ENCODE results near the gene CASP7.

The CASP7 gene

GRCh38 chr10:113712755-113713639 is 33.3 kb downstream of the CASP7 start:
- no peak for ATAC-seq
- DNase-seq = no peak

GRCh38 chr10:113713640-113713982 is 33.9 kb downstream of the CASP7 start:
- DNase-seq (no peak), ATAC-seq (no peak)

DNA sequence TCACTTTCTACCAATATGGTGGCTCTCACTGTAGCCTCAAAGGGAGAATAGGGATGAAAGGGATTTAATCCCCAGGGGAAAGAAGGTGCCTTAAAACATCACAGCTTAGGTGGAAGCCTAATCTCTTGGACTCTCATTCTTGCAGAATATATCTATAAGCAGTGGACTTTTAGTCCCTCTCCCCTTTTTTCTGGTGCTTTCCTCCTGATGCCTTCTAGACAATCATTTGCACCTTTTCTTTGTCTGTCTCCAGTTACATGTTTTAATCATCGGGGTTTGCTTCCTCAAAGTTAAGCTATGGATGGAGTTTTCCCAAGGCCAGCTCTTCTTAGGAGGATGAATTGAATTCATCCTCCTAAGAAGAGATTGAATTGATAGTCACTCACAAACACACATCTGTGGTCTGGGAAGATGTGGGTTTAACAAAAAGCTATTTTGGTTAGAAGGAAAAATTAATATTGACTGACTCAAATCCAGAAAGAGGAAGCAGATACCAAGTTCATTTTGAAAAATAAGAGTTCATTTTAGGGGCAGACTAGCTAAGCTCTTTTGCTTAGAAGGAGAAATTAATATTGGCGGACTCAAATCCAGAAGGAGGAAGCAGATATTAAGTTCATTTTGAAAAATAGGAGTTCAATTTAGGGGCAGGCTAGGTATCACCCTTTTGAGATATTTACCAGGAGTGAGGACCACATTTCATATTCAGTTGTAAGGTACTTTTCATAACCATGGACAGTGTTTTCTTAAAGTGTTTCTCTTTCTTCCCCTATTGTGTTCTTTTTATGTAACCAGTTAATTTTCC is 36.6 kb downstream of the CASP7 start:
- no peak for DNase-seq
- ATAC-seq = no peak

DNA sequence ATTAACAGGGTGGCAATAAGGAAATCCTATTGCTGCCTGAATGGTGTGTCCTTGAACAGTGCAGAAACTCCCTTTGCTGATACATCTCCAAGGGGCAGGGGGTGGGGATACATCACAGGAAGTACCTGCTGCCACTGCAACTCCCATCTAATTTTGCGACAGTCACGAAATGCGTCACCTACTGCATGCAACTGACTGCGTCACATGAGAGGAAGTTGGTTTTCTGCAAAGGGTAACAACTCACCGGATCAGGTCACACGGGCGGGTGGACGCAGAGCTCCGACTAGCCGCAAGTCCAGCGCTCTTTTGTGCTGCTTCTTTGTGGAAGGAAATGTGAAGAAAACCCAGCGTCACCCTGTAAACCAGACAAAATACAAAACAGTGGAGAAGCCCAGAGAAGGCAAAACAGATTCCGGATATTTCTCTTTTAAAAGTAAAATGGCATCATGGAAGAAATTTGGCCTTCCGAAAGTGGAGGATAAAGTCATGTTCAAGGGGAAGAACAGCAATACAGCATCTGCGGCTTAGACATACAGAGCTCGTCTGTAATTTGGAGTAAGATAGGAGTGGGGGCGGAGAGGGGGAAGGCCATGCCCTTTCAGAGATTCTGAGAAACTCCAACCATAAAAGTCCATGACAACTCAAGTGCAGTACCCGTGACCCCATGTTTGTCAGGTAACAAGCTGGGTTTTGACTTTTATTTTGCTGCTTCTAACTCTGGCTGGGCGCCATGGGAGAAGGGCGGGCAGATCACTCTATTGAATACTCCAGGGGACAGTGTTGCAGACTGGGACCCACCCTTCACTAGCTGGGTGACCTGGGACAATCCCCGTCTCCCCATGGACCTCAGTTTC is 39.5 kb downstream of the CASP7 start:
- no peak for DNase-seq
- ATAC-seq = no peak

- ATAC-seq = no peak
Measured at GRCh38 chr10:113720386-113720785, 40.7 kb downstream of the CASP7 start.

GRCh38 chr10:113732160-113732881 is 52.6 kb downstream of the CASP7 start:
- ATAC-seq = no peak

More at GRCh38 chr10:113720386-113720785, 40.7 kb downstream of the CASP7 start:
- no peak for DNase-seq

GRCh38 chr10:113732966-113733365 is 53.3 kb downstream of the CASP7 start:
- DNase-seq = no peak

More at GRCh38 chr10:113732160-113732881, 52.6 kb downstream of the CASP7 start:
- no peak for DNase-seq

GRCh38 chr10:113733635-113734034 is 53.9 kb downstream of the CASP7 start:
- no peak for DNase-seq
- ATAC-seq = no peak

More at GRCh38 chr10:113732966-113733365, 53.3 kb downstream of the CASP7 start:
- no peak for ATAC-seq

DNA sequence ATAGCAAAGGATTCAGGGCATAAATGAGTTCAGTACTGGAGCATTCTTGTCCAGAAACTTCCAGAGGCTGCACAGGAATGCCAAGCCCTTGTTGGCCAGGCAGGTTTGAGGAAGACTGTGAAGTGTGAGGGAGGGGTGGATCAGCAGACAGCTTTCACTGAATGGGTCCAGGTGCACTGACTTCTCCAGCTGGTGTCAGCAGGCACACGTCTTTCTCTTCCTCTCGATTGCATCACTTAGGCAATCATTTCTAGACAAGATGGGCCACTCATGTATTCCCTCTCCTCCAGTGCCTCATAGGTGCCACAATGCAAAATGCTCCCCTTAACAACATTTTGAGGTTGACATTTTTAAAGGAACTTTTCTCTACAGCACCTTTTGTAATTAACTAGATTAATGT is 56.2 kb downstream of the CASP7 start:
- DNase-seq = no peak
- ATAC-seq = peak; percentile 52

GRCh38 chr10:113736576-113736975 is 56.9 kb downstream of the CASP7 start:
- DNase-seq (no peak), ATAC-seq (no peak)

- DNase-seq (no peak), ATAC-seq (no peak)
Measured at GRCh38 chr10:113739031-113739430, 59.3 kb downstream of the CASP7 start.

DNA sequence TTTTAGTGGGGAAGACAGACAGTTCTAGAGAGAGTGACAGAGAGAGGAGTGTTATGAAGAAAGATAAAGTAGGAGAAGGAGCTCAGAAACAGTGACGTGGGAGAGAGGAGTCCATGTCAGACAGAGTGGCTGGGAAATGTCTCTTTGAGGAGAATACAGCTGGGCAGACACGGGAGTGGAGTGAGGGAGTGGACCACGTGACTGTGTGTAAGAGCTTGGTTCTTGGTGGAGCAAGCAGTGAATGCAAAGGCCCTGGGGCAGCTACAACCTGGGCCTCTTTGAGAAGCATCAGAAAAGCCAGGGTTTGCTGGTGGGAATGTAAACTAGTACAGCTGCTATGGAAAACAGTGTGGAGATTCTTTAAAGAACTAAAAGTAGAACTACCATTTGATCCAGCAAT is 59.9 kb downstream of the CASP7 start:
- no peak for DNase-seq
- ATAC-seq = no peak

DNA sequence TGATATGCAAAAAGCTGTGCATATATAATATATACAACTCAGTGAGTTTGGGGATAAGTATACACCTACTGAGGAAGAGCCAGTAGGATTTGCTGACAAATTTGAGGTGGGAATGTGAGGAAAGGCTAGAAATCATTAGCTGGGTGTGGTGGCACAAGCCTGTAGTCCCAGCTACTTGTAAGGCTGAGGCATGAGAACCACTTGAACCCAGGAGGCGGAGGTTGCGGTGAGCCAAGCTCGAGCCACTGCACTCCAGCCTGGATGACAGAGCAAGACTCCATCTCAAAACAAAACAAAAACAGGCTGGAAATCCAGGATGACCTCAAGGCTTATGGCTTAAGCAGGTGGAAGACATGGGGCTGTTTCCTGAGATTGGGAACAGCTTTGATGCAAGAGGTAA is 61.1 kb downstream of the CASP7 start:
- DNase-seq (no peak), ATAC-seq (no peak)

DNA sequence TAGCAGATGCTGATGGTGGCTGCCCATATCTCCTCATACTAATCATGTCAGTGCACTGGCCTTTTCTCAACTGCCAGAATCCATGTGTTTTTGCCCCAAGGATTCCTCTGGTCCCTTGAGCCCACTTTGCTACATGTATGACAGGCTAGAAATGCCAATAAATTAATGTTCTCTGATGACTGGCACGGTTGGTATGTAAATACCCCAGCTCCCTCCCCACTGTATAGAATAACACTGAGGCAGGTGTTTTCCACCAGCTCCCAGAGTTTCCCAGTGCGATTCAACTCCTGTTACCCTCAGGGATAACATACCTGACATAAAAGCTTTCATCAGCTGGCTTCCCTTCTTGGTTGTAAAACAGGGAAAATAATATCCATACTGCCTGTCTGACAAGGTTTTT is 62.8 kb downstream of the CASP7 start:
- ATAC-seq (no peak), DNase-seq (no peak)

GRCh38 chr10:113743594-113743993 is 63.9 kb downstream of the CASP7 start:
- ATAC-seq = no peak
- no peak for DNase-seq

DNA sequence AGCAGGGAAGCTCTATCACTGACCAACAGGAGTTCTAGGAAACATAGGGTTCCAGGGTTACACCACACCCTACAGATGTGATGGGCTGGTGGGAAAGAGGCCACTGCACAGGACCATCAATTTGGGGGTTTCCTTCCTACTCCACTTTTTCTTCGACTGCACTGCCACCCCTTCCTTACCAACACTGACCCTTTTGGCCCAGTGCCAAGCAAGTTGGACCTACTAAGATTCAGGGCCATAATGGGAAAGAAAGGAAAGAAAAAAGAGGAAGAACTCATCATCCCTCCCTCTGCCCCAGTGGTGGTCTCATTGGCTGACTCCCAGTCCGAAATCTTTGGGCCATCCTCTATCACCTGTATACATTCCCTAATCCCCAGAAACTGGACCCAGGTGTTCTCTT is 65.7 kb downstream of the CASP7 start:
- ATAC-seq (no peak), DNase-seq (no peak)

GRCh38 chr10:113746217-113746957 is 66.7 kb downstream of the CASP7 start:
- DNase-seq (no peak), ATAC-seq (no peak)

DNA sequence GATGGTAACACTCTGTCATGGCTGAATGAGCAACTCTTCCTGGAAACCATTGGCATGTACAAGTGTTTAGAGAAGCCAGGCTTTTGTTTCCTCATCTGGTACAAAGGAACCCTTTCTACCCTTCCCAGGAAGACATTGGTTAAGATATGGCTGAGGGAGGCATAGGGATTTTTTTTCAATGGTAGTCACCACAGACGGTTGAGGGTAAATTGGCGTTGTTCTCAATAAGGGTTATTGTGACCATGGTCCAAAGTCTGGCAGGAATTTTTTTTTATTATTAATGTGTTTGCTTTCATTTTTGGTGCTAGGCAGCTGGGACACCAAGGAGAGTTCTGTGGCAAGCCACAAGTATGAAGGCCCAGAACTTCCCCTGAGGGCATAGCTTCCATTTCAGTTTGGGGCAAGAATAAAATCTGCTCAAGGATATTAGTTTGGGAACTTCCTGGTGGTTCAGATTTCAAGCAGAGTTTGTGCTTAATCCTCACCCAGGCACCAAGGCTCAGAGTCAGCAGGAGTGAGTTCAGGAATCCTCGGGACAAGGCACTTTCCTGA is 71.5 kb downstream of the CASP7 start, which contains the start of gene PLEKHS1:
Gene PLEKHS1, plus strand, starts transcription at position 502 of the 552 bp plus-strand sequence. CDS start 3,596 bp downstream, outside the sequence.
- no peak for DNase-seq
- ATAC-seq = no peak

- ATAC-seq = no peak
- no peak for DNase-seq
Measured at GRCh38 chr10:113752553-113752952, 72.8 kb downstream of the CASP7 start.

DNA sequence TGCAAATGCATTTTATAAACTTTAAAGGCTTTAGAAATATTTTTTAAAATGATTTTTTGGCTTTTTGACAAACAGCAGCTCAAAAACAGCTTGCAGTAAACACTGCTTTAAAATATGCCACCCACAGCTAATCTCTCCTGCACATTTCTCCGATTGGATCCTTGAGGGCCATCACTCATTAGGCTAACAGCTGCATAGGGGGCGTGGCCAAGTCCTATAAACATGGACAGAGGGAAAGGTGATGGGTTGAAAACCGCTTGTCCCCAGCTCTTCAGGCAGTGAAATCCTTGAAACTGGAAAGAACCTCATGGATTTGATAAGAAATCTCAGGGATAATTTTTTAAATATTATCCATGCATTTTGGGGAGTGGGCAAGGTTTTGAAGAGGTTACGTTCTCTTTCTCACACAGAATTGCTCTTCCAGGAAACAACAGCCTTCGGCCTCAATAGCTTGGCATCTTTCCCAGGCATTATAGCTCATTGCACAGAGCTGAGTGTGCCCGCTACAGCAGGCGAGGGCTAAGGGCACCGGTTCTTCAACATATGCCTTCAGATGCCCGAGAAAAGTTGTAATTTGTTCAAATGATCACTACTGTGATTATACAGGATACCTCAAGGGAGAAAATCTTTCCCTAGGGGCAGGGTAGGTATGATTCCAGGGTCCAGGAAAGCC is 73.4 kb downstream of the CASP7 start:
- no peak for DNase-seq
- no peak for ATAC-seq

All from stimulated activated naive CD8-positive, alpha-beta T cell treated with anti-CD3 and anti-CD28 coated beads, Interleukin-15, Interleukin-2, amounts not matched to agents 100 U/mL and 50 U/mL, for 24 hours (primary cell).